Measurements from ENCODE around the gene RPS6KC1. TPM values are rescaled to one million over a fixed set of nuclear protein-coding genes. Genes with fewer than 3 reads are reported as not detected.
A peak's percentile ranks its signal among the peaks of the same experiment; 100 is the strongest.

Gene RPS6KC1
- total and polyA plus RNA-seq, 4 donors: 2.9 to 41.6 (median 11.1) TPM

DNA sequence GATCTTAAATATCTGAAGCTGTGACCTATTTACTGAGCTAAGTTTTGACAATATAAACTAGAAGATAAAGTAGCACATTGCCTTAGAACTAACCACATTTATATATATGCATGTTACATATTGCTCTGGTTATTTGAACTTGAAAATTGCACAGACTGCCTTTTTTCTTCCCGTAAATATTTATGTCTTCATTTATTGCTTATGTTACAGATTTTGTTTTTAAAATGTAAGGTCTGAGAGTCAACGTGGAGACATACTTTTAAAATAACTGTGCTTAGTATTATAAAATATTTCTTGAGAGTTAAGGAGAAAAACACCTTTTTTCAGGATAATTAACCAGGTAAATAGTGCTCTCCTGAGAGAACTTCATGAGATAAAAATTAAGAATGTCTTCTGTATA, 3.1 kb downstream of the RPS6KC1 start:
- ATAC-seq (ENCODE audit: insufficient read depth, low FRiP score) (no peak), DNase-seq (no peak)
- Histone ChIP-seq H3K9me3 (ENCODE audit: control insufficient read depth in 4 of 4, insufficient read depth in 3 of 4, low read length in 3 of 4) (no peaks in the 10 kb centered on the region), H3K27ac (ENCODE audit: low read depth in 1 of 2, low read length in 1 of 2) (no peak overlapping the region), H3K27me3 (ENCODE audit: control insufficient read depth in 3 of 3, insufficient read depth in 3 of 3, low read length in 2 of 3) (no peaks in the 10 kb centered on the region), H3K9ac (ENCODE audit: insufficient read depth in 1 of 2, low read length in 2 of 2) (no peak overlapping the region), H3K36me3 (ENCODE audit: control insufficient read depth in 4 of 4, insufficient read depth in 4 of 4, low read length in 4 of 4) (no peaks in the 10 kb centered on the region), H3K4me3 (no peak overlapping the region), H3K4me1 (ENCODE audit: control insufficient read depth in 5 of 5, insufficient read depth in 5 of 5, low read length in 5 of 5) (peaks cover 0 to 17% (median 3%) of the 10 kb centered on the region in 5 donors)
- WGBS, 2 donors: 86 to 91% methylated on average over 2 of the region's 2 CpGs
- TF ChIP-seq, protein P1, sequence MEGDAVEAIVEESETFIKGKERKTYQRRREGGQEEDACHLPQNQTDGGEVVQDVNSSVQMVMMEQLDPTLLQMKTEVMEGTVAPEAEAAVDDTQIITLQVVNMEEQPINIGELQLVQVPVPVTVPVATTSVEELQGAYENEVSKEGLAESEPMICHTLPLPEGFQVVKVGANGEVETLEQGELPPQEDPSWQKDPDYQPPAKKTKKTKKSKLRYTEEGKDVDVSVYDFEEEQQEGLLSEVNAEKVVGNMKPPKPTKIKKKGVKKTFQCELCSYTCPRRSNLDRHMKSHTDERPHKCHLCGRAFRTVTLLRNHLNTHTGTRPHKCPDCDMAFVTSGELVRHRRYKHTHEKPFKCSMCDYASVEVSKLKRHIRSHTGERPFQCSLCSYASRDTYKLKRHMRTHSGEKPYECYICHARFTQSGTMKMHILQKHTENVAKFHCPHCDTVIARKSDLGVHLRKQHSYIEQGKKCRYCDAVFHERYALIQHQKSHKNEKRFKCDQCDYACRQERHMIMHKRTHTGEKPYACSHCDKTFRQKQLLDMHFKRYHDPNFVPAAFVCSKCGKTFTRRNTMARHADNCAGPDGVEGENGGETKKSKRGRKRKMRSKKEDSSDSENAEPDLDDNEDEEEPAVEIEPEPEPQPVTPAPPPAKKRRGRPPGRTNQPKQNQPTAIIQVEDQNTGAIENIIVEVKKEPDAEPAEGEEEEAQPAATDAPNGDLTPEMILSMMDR (IDR thresholded peaks at IDR 0.05; ENCODE audit: control extremely low read depth, extremely low read depth): no peak

DNA sequence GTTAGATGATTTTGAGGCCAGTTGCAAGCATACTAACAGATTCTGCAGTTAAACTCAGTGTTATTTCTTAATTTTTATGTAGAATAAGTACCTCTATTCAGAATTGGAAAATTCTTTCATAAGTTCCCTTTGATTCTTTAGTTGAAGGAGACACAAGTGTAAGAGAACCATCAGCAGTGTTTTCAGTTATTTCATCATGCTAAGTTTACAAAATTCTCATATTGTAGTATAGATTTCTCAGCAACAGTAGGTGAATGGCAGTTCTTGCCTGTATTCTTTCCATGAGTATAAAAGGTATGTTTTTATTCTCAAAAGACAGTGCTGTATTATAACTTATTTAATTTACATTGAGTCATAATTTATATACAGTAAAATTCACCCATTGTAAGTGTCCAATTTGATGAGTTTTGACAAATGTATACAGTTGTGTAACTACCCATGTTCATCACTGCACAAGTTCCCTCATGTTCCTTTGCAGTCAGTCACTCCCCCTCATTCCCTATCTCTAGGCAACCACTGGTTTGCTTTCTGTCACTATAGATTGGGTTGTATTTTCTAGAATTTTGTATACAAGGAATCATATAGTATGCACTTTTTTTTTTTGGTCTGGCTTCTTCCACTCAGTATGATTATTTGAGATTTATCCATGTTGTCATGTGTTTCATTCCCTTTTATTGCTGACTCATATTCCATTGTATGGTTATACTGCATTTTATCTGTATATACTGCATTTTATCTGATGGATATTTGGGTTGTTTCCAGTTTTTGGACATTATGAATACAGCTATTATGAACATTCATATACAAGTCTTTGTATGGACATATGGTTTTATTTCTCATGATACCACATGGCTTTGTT, 3.9 kb downstream of the RPS6KC1 start:
- no peak overlapping the region for H3K9ac ChIP-seq (ENCODE audit: insufficient read depth in 1 of 2, low read length in 2 of 2)
- TF ChIP-seq, protein P1 (IDR thresholded peaks at IDR 0.05; ENCODE audit: control extremely low read depth, extremely low read depth): no peak

DNA sequence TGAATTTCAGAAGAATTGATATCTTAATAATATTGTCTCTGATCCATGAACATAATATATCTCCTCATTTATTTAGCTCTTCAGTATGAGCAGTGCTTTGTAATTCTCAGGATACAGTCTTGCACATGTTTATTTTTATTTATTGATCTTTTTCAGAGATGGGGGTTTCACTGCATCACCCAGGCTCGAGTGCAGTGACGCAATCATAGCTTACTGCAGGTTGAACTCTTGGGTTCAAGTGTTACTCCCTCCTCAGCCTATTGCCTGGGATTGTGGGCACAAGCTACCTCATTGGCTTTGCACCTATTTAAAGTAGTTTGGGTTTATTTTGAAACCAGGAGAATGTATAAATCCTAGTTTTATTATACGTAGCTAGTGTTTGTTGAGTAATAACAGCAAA, 4.7 kb downstream of the RPS6KC1 start:
- no peaks in the 10 kb centered on the region for H3K9me3 ChIP-seq (ENCODE audit: control insufficient read depth in 4 of 4, insufficient read depth in 3 of 4, low read length in 3 of 4)
- no peak overlapping the region for H3K9ac ChIP-seq (ENCODE audit: insufficient read depth in 1 of 2, low read length in 2 of 2)
- H3K27me3 ChIP-seq (ENCODE audit: control insufficient read depth in 3 of 3, insufficient read depth in 3 of 3, low read length in 2 of 3): no peaks in the 10 kb centered on the region
- H3K36me3 ChIP-seq (ENCODE audit: control insufficient read depth in 4 of 4, insufficient read depth in 4 of 4, low read length in 4 of 4): no peaks in the 10 kb centered on the region
- no peak for DNase-seq
- no peak overlapping the region for H3K27ac ChIP-seq (ENCODE audit: low read depth in 1 of 2, low read length in 1 of 2)
- no peak overlapping the region for H3K4me3 ChIP-seq
- H3K4me1 ChIP-seq (ENCODE audit: control insufficient read depth in 5 of 5, insufficient read depth in 5 of 5, low read length in 5 of 5): peaks cover 0 to 15% (median 3%) of the 10 kb centered on the region in 5 donors
- no peak for ATAC-seq (ENCODE audit: insufficient read depth, low FRiP score)
- WGBS, 2 donors: 45 to 55% methylated on average over 3 of the region's 3 CpGs
- TF ChIP-seq, protein P1 (IDR thresholded peaks at IDR 0.05; ENCODE audit: control extremely low read depth, extremely low read depth): no peak

More for the DNA sequence above, 3.9 kb downstream of the RPS6KC1 start:
- Histone ChIP-seq H3K36me3 (ENCODE audit: control insufficient read depth in 4 of 4, insufficient read depth in 4 of 4, low read length in 4 of 4) (no peaks in the 10 kb centered on the region), H3K4me1 (ENCODE audit: control insufficient read depth in 5 of 5, insufficient read depth in 5 of 5, low read length in 5 of 5) (peaks cover 0 to 17% (median 3%) of the 10 kb centered on the region in 5 donors), H3K9me3 (ENCODE audit: control insufficient read depth in 4 of 4, insufficient read depth in 3 of 4, low read length in 3 of 4) (no peaks in the 10 kb centered on the region), H3K4me3 (no peak overlapping the region), H3K27me3 (ENCODE audit: control insufficient read depth in 3 of 3, insufficient read depth in 3 of 3, low read length in 2 of 3) (no peaks in the 10 kb centered on the region), H3K27ac (ENCODE audit: low read depth in 1 of 2, low read length in 1 of 2) (no peak overlapping the region)
- DNase-seq (peak in 2 of 3 donors; percentile 19 to 22), ATAC-seq (ENCODE audit: insufficient read depth, low FRiP score) (no peak)
